Stimulated activated CD4-positive, alpha-beta T cell treated with anti-CD3 and anti-CD28 coated beads, Interleukin-2, amount 100 ng/mL, for 4 hours (primary cell): Measurements from ENCODE around the gene PPP6R3.
A peak's percentile ranks its signal among the peaks of the same experiment; 100 is the strongest.
"Not testable (repeated sequence)": the region's sequence is repeated elsewhere in the genome, so short reads cannot be mapped to it uniquely, and the experiment has no call there.

ENCODE experiments used
- DNase-seq: peaks from one replicate; pipeline ENCODE4 v3.0.0-alpha.2; 2020; ENCODE audit warnings: low read depth

Gene PPP6R3

DNA sequence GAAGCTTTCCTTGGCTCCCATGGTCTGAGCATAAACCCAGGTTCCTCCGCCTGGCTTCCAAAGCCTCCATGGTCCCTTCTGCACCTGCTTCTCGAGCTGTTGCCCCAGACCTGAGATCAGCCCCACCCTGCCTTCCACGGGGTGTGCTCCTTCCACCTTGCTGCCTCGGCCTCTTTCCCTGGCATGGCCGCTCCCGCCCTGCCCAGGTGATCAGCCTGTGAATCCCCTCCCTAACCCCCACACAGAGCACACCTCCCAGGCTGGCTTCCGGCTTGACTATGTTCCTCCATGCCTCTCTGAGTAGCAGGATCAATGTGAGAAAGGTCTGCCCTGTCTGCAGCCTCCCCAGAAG, 2.7 kb upstream of the PPP6R3 start:
- no peak for DNase-seq

DNA sequence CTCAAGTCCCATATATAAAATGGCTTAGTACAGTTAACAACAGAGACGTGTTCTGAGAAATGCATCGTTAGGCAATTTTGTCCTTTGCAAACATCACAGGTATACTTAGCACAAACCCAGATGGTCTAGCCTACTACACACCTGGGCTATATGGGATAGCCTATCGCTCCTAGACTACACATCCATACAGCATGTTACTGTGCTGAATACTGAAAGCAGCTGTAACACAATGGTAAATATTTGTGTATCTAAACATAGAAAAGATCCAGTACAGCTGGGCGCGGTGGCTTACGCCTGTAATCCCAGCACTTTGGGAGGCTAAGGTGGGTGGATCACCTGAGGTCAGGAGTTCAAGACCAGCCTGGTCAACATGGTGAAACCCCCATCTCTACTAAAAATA, 2.2 kb upstream of the PPP6R3 start:
- not testable (repeated sequence) for DNase-seq

DNA sequence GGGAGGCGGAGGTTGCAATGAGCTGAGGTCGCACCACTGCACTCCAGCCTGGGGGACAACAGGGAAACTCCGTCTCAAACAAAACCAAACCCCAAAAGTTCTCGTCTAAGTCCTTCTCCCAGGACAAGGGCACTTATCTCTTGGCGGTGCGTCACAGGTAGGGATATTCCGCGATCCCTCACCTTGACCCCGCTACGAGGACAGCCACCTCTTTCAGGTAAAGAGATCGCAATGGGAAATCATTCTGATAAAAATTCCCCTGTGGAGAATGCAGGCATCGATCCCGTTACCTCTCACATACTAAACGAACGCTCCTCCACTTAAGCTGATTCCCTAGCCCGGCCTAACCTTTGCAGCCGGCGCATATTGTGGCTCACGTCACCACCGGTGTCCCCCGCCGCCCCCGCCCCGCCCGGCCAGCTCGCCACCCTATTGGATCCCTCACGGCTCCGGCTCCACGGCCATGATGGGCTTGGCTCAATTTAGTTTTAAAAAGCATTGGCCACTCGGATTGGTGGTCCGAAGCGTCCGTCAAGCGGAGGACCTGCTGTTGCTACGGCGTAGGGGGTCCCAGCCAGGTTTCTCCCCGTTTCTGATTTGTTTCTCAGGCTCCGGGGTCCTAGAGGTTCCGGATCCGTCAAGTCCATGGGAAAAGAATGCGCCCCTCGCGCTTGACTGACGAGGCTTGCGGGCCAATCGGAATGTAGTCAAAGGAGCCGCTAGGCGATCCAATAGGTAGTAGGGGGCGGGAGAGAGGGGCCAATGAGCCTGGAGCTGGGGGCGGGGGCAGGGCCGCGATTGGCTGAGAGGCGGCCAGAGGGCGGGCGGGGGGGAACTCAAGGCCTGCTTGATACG, 439 bp upstream of the PPP6R3 start:
- DNase-seq = peak; percentile 92

DNA sequence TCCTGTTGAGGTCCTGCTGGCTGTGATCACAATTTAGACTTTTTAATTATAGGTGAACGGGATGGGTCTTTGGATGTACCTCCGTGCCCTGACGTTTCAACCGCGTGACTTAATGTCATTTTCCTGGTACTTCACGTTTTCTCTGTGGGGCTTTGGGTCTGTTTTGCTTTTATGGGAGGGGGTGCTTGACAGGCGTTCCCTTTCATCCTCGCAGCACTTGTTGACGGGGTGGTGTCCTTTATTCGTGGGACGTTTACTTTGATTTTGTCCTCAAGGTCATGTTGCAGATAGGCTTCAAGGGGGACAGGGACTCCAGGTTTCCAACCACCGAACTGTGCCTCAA, 994 bp downstream of the PPP6R3 start:
- no peak for DNase-seq

DNA sequence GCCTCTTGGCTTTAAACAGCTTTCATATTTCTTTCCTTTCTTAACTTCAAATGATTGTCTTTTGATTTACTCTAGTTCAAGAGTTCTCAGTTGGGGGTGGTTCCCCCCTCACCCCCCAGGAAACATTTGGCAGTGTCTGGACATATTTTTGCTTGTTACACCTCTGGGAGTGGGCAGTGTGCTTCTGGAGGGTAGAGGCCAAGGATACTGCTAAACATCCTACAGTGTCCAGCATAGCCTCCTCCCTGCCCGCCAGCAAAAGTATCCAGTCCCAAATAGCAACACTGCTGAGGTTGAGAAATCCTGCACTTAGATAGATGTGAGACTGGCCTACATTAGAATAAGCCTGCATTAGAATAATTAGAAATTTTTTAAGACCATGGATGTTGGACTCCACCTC, 3.2 kb downstream of the PPP6R3 start:
- no peak for DNase-seq

DNA sequence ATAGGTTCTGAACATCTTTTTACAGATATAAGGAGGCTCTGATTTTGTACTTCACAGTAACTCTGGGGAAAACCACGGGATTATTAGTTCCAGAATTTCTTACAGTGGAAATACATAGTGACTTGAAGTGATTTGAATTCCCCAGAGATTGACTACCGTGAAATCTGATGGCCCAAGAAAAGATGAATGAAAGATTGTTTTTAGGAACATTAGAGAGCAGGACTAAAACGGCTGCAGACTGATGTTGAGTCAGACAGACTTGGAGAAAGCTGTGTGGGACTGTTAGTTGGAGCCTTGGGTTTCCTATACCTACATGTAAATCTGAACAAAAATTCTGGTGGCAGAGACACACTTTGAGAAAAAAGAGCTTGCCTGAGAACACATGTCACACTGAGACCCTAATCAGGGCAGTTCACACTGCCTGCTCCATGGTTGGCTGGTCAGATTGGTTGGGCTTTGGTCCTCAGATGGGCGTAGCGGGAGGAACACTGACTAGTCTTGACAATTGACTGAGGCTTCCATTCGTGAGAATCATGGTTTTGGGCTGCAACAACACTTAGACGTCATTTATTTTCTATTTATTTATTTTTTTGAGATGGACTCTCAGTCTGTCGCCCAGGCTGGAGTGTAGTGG, 6.8 kb downstream of the PPP6R3 start:
- no peak for DNase-seq

DNA sequence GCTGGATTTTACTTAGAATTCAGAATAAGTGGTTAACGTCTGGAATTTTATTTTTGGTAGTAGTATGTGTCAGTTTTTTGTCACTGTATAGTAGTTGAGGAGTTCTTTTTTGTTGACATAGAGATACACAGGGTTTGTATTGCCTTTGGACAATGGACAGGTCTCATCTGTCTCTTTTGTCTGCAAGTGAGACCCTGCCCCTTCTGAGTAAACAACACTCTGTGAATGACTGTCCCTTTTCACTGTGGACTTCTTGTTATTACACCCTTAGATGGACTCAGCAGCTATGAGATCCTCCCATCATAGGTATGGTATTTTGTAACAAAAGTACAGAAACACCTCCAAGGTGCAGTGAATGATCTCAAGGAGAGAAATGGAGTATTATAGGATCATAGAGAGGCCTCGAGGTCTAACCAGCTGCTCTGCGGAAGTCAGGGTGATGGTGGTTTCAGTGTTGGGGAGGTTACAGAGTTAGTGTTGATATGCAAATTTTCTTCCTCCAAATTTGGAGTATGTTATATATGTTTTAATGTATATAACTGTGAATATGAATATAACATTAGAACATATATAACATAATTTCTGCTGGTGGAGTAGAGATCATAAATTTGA, 7.8 kb downstream of the PPP6R3 start:
- no peak for DNase-seq

DNA sequence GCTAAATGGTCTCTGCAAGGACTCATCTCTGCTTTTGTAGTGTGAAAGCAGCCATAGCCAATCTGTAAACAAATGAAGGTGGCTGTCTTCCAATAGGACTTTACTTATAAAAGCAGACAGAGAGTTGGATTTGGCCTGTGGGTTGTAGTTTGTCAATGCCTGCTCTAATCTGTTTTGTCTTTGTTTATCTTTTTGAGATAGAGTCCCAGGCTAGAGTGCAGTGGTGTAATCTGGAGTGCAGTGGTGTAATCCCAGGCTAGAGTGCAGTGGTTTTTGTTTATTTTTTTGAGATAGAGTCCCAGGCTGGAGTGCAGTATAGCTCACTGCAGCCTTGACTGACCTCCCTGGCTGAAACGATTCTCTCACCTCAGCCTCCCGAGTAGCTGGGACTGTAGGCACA, 8.6 kb downstream of the PPP6R3 start:
- no peak for DNase-seq

DNA sequence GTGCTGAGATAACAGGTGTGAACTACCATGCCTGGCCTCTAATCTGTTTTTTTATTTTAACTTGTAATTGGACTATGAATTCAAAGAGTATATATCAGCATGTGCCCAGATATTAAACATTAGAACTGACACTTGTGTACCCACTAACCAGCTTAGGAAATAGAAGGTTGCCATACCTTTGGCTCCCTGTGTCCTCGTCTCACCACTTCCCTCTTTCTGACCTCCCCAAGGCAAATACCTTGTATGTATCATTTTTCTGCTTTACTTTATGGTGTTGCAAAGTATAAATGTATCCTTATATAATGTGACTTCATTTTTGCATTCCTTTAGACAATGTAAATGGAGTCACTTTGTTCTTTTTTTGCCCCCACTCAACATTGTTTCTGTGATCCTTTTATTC, 9.1 kb downstream of the PPP6R3 start:
- DNase-seq = no peak

DNA sequence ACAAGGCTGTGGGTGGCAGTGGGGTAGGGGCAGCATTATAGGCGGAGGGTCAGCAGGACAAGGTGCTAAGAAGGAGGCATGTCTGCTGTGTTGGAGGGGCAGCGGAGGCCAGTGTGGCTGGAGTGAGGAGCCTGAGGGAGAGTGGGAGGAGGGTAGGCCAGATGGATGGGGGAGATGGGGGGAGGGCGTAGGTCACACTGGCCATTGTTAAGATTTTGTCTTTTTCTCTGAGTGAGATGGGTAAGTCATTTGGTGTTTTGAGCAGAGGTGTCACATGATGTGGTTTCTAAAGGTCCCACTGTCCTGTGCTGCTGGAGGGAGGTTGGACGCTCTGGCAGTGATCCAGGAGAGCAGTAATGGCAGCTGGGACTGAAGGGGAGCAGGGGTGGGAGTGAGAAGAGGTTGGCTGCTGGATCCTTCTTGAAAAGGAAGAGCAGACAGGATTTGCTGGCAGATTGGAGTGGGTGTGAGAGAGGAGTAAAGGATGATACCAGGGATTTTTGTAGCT, 9.8 kb downstream of the PPP6R3 start:
- no peak for DNase-seq

DNA sequence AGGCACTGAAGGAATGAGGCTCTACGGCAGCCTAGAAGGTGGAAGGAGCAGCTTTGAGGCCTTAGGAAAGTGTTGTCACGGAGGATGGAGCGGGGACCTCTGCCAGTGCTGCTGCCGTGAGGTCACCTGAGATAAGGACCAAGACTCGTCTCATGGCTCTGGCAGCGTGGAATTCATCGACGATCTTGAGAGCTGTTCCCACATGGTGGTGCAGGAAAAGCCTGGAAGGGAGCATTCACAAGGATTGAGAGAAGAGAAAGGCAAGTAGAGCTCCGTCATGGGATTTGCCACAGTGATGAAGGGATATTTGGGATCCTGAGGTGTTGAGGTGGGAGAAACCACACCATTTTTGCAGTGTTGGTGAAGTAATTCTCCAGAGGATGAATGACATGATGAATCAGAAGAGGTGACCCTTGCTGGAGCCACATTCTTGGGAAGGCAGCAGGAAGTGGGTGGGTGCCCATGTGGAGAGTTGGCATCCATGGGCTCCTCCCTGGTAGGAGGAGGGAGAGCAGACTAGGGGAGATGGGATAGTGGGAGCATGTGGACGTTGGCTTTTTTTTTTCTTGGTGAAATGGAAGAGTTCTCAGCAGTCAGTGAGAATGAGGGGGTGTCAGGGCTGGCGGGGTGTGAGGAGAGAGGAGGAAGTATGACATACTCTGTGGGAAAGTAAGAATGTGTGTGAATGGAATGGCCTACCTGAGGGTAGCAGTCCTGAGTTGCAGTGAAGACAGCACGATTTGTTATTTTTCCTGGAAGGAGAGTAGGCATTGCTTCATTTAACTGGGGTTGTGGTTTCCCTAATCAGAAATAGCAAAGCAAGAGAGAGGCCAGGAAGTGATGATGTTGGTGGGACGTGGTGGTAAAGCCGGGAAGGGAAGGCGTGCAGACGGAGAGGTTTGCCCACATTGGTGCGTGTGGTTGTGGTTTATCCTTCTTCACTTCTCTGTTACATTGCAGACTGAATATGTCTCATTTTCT, 11.1 kb downstream of the PPP6R3 start:
- DNase-seq = no peak

DNA sequence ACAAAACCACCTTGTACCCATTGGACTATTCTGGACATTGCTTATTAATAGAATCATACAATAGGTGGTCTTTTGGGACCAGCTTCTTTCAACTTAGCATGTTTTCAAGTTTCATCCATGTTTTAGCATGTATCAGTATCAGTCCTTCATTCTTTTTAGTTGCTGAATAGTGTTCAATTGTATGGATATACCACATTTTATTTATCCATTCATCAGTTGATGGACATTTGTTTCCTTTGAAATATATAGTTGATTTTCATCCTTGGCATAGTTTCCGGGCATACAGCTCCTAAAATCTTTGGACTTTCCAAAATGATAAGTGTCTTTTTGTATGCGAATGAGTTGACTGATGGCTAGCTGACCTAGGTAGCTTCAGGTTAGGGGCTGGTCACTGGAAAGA, 12.2 kb downstream of the PPP6R3 start:
- DNase-seq = no peak

DNA sequence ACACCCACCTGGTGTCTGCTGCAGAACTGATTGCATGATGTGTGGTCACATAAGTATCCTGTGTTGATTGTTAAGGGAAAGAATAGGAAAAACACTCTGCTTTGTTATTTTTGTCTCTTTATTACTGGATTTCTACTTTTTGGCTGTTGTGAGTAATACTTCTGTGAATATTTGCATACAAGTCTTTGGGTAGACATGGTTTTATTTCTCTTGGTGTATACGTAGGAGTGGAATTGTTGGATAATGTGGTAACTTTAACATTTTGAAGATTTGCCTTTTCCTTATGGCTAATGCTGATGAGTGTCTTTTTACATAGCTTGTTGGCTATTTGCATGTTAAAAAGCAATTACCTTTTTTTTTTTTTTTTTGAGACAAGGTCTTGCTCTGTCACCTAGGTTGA, 13.1 kb downstream of the PPP6R3 start:
- no peak for DNase-seq

DNA sequence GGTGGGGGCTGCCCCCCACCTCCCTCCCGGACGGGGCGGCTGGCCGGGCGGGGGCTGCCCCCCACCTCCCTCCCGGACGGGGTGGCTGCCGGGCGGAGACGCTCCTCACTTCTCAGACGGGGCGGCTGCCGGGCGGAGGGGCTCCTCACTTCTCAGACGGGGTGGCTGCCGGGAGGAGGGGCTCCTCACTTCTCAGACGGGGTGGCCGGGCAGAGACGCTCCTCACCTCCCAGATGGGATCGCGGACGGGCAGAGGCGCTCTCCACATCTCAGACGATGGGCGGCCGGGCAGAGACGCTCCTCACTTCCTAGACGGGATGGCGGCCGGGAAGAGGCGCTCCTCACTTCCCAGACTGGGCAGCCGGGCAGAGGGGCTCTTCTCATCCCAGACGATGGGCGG, 15.1 kb downstream of the PPP6R3 start:
- DNase-seq = not testable (repeated sequence)

DNA sequence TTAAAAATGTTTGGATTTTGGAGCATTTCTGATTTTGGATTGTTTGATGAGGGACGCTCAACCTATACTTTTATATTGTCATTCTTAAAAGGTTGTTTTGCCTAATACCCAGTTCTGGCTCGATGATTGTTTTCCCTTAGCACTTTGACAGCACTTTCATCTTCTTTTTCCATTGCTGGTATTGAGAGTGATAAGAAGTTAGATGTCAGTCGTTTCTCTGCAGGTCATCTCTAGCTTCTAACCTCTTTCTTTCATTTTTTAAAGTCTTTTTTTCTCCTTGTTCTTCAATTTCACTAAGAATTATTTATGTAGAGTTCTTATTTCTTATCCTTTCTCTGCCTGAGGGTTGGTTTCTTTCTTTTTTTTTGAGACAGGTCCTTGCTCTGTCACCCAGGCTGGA, 18.8 kb downstream of the PPP6R3 start:
- no peak for DNase-seq

DNA sequence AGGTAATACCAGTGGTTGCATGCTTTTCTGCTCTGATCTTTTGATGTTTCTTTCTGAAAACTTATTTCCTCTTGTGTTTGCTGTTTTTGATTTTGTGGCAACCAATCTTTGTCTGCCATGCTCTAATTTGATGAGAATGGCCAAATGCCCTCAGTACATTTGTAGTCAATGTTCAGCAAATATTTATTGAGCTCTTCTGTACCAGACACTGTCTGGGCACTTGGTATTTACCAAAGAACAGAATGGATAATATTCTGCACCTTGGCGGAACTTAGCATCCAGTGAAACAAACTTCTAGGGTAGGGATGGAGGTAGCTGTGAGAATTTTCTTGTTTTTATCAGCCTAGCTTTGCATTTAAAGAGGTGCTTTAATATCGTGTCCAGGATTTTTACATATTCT, 19.6 kb downstream of the PPP6R3 start:
- DNase-seq = no peak

DNA sequence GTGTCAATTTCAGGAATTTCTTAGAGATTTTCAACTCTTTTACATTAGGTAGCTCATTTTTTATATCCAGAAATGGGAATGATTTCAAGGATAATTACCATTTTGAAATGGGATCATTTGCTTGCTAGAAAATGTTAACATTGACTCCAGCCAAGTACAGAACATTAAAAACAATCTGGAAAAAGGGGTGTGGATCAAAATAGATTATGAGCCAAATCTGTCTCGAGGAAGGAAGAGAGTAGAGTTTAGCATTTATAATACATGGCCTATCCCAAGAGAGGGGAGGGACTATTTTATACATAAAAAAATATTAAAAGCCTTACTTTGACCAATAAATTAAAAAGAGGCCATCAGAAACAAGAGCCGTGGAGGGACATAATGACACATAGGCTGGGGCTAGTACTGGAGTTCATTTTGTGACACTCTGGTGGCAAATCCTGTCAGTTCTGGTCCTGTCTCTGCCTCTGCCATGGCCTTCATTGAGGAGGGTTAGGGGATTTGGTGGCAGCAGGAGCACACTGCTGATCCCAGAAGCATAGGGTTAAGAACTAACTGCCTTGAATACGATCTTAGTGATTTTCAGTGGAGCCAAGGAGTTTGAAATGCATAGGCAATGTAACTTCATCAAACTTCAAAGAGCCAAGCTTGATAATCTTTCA, 20.4 kb downstream of the PPP6R3 start:
- no peak for DNase-seq

DNA sequence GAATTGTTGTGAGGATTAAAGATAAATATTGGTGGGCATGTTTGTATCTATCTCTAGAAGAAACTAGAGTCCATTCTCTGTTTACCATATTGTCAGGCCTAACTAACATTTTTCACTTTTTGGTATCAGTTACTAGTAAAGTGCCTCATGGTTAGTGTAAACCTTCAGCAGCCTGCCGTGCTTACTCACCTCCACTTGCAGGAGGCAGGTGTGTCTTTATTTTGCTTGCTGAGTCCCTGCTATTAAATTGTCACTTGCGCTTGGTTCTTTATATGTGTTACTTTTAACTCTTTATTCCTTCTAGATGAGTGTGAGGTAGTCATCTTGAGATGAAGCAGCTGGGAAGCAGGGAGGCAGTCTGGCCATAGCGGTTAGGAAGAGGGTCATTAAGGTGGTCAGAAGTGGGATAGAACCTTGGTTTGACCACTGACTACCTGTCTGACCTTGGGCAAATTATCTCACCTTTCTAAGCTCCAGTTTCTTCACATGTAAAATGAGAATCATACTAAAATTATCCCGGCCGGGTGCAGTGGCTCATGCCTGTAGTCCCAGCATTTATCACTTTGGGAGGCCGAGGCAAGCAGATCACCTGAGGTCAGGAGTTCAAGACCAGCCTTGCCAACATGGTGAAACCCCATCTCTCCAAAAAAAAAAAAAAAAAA, 21.2 kb downstream of the PPP6R3 start:
- DNase-seq = no peak

DNA sequence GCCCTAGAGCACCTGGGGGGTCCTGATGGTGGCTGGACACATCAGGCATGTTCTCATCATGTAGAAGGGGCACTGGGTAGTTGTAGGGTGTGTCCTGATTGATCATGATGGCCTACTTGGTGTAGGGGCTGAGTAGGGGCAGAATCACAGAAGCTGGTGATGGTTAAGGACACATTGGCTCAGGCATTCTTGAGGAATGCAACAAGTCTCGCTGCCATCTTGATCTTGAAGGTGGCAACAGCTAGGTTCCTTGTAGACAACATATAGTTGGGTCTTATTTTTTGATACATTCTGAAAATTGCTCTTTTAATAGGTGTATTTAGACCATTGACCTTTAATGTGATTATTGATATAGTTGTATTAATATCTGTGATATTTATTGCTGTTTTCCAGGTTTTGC, 28.1 kb downstream of the PPP6R3 start:
- DNase-seq = no peak

DNA sequence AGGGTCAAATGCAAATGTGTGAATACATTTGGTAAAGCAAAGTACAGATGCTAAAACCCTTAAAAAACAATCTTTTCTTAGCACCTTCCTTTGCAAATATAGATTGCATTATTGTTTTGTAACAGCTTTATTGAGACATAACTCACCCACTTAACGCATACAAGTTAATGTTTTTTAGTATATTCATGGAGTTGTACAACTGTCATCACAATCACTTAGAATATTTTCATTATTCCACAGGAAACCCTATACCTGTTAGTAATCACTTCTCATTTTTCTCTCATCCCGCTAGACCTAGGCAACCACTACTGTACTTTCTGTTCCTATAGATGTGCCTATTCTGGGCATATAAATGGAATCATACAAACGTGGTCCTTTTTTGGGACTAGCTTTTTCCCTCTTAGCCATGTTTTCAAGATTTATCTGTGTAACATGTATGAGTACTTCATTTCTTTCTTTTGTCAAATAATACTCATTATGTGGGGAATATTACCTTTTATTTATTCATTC, 34.7 kb downstream of the PPP6R3 start:
- no peak for DNase-seq

DNA sequence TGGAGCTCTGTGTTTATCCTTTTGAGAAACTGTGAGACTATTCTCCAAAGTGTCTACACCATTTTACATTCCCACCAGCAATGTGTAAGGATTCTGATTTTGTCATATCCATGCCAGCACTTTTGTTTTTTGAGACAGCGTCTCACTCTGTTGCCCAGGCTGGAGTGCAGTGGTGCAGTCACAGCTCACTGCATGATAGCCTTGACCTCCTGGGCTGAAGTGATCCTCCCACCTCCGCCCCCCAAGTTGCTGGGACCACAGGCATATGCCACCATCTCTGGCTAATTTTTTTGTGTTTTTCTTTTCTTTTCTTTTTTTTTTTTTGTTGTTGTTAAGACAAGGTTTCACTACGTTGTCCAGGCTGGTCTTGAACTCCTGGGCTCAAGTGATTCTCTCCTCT, 35.3 kb downstream of the PPP6R3 start:
- no peak for DNase-seq
